HG03565 (cell line): ENCODE measurements around the gene CPNE1.

Experiments used
- ATAC-seq: cut with Tn5 transposase; IDR thresholded peaks from one replicate; pipeline ENCODE4 v1.9.1; 2021; ENCODE audit warnings: mild to moderate bottlenecking, moderate library complexity; ENCODE audit not compliant: unreplicated experiment

The CPNE1 gene

GRCh38 chr20:35621560-35621946 is 43.1 kb downstream of the CPNE1 start:
- ATAC-seq: no peak

- no peak for ATAC-seq
These were observed 43.7 kb downstream of the CPNE1 start for GRCh38 chr20:35620818-35621559.

GRCh38 chr20:35619196-35620095 is 45.3 kb downstream of the CPNE1 start:
- no peak for ATAC-seq

- no peak for ATAC-seq
These were observed 46.2 kb downstream of the CPNE1 start for GRCh38 chr20:35618263-35619131.

GRCh38 chr20:35617397-35618262 is 47.1 kb downstream of the CPNE1 start:
- ATAC-seq: no peak

GRCh38 chr20:35616465-35617396 is 48.0 kb downstream of the CPNE1 start:
- ATAC-seq: no peak

- peak; percentile 68 for ATAC-seq
These were observed 48.8 kb downstream of the CPNE1 start, which contains the start of gene SPAG4 for GRCh38 chr20:35615667-35616464. SPAG4 (plus strand) TSS chr20:35615829; CDS start chr20:35616004, 175 bp downstream.

GRCh38 chr20:35611482-35611881 is 53.2 kb downstream of the CPNE1 start:
- ATAC-seq: no peak

- no peak for ATAC-seq
These were observed 53.8 kb downstream of the CPNE1 start for GRCh38 chr20:35610833-35611427.

- ATAC-seq: no peak
These were observed 57.5 kb downstream of the CPNE1 start for GRCh38 chr20:35607003-35607735.

- no peak for ATAC-seq
These were observed 58.6 kb downstream of the CPNE1 start for GRCh38 chr20:35606127-35606526.

- no peak for ATAC-seq
These were observed 60.3 kb downstream of the CPNE1 start for GRCh38 chr20:35604449-35604747.

GRCh38 chr20:35603695-35604448 is 60.8 kb downstream of the CPNE1 start:
- ATAC-seq: no peak

GRCh38 chr20:35602851-35603495 is 61.7 kb downstream of the CPNE1 start:
- ATAC-seq: no peak

GRCh38 chr20:35601990-35602389 is 62.7 kb downstream of the CPNE1 start:
- no peak for ATAC-seq
